Upper lobe of left lung (tissue), 6 donors: ENCODE measurements around the gene MEGF8. TPM values are rescaled to one million over a fixed set of nuclear protein-coding genes. Genes with fewer than 3 reads are reported as not detected.

ENCODE experiments used
- ATAC-seq, 2 donors: fragments of 200-7000 bp; cut with Tn5 transposase; one replicate each; pipeline ENCODE4 v1.9.1; 2022; ENCODE audit warnings: mild to moderate bottlenecking in 2 of 2, moderate library complexity in 2 of 2; ENCODE audit not compliant: low FRiP score in 2 of 2
- DNase-seq, 2 donors: peaks; one replicate each; pipeline ENCODE4 v3.0.0-alpha.2; 2019 to 2020
- H3K27ac ChIP-seq, 4 donors: fragments of 200-600 bp; sonication (generic); one replicate each; pipeline ENCODE4 v1.5.1; 2016 to 2019
- H3K27me3 ChIP-seq, 4 donors: fragments of 200-600 bp; sonication (generic); one replicate each; pipeline ENCODE4 v1.5.1; 2017 to 2019
- H3K36me3 ChIP-seq, 4 donors: fragments of 200-600 bp; sonication (generic); one replicate each; pipeline ENCODE4 v1.5.1; 2016 to 2019
- H3K4me1 ChIP-seq, 4 donors: fragments of 200-600 bp; sonication (generic); one replicate each; pipeline ENCODE4 v1.5.1; 2018 to 2019
- H3K4me3 ChIP-seq, 4 donors: fragments of 200-600 bp; sonication (generic); one replicate each; pipeline ENCODE4 v1.5.1; 2017 to 2019; ENCODE audit warnings: mild to moderate bottlenecking in 2 of 4, moderate library complexity in 1 of 4
- H3K9me3 ChIP-seq, 4 donors: fragments of 200-600 bp; sonication (generic); one replicate each; pipeline ENCODE4 v1.5.1; 2018 to 2019
- CTCF ChIP-seq, 6 experiments: fragments of 450-650 bp in 4 of 6; fragments of 200-600 bp in 2 of 6; sonication (generic) in 2 of 6; IDR thresholded peaks; one replicate each; pipeline ENCODE4 v1.5.1; 2016 to 2019; ENCODE audit warnings: antibody characterized with exemption in 6 of 6
- EP300 ChIP-seq, 4 donors: sonication (generic); formaldehyde crosslinking; IDR thresholded peaks; one replicate each; pipeline ENCODE4 v1.5.1; 2017; ENCODE audit warnings: antibody characterized with exemption in 4 of 4, control low read depth in 2 of 4
- POLR2A ChIP-seq, 4 donors: fragments of 450-650 bp; IDR thresholded peaks; one replicate each; pipeline ENCODE4 v1.5.1; 2016 to 2017; ENCODE audit warnings: antibody characterized with exemption in 4 of 4, mild to moderate bottlenecking in 2 of 4
- POLR2AphosphoS5 ChIP-seq, 2 donors: sonication (generic); formaldehyde crosslinking; IDR thresholded peaks; one replicate each; pipeline ENCODE4 v1.5.1; 2017; ENCODE audit warnings: antibody characterized with exemption in 2 of 2
- WGBS, 2 donors: methylation state at CpG; one replicate each; pipeline ENCODE4 v1.1.5; 2017 to 2018; 5-methylcytosine and 5-hydroxymethylcytosine counted together
- total RNA-seq, 6 donors: library from RNA; depleted of rRNA in 4 of 6; stranded (reverse); fragments of >200 nt in 4 of 6; gene quantifications; one replicate each; pipeline versions ENCODE4 v1.1.0 to v1.2.1, GENCODE V29; 2016 to 2021
- donor health status: DM: no; HTN: no; CAD: no; lungs with moderate emphysema.
- donor health status: DM: no; HTN: yes; CAD: no; lungs with severe emphysema.

Gene MEGF8
- total RNA-seq, 6 donors from 2014 or later, result 13.7 to 30.7 (median 17.8) TPM

GRCh38 chr19:42289556-42290041 is 35.8 kb upstream of the MEGF8 start:
- H3K27ac ChIP-seq, result no peak overlapping the region
- no peaks in the 10 kb centered on the region for H3K27me3 ChIP-seq
- TF ChIP-seq CTCF (IDR thresholded peaks at IDR 0.05) (no peak), POLR2A (IDR thresholded peaks at IDR 0.05) (no peak), POLR2AphosphoS5 (IDR thresholded peaks at IDR 0.05) (no peak), EP300 (IDR thresholded peaks at IDR 0.05) (no peak)
- 87 to 90% methylated on average over 7 to 8 of the region's 8 CpGs for WGBS, 2 donors
- no peak for ATAC-seq
- no peaks in the 10 kb centered on the region for H3K9me3 ChIP-seq
- no peak for DNase-seq
- H3K36me3 ChIP-seq, result peaks cover 27 to 79% (median 77%) of the 10 kb centered on the region in 4 donors
- H3K4me1 ChIP-seq, result peaks cover 15 to 23% (median 20%) of the 10 kb centered on the region in 4 donors
- H3K4me3 ChIP-seq, result no peak overlapping the region

- Histone ChIP-seq H3K36me3 (peaks cover 27 to 85% (median 82%) of the 10 kb centered on the region in 4 donors), H3K4me1 (peaks cover 12 to 18% (median 15%) of the 10 kb centered on the region in 4 donors), H3K27me3 (no peaks in the 10 kb centered on the region), H3K9me3 (no peaks in the 10 kb centered on the region), H3K27ac (no peak overlapping the region), H3K4me3 (no peak overlapping the region)
- WGBS, 2 donors, result 88 to 91% methylated on average over 12 to 13 of the region's 13 CpGs
- DNase-seq, result peak in 1 of 2 donors; percentile 57
- no peak for TF ChIP-seq EP300 (IDR thresholded peaks at IDR 0.05)
- TF ChIP-seq POLR2A (IDR thresholded peaks at IDR 0.05), result no peak
- TF ChIP-seq CTCF (IDR thresholded peaks at IDR 0.05), result no peak
- TF ChIP-seq POLR2AphosphoS5 (IDR thresholded peaks at IDR 0.05), result no peak
- ATAC-seq, result no peak
Measured at GRCh38 chr19:42290136-42290522, 35.3 kb upstream of the MEGF8 start.

- DNase-seq, result peak in 1 of 2 donors; percentile 83
- ATAC-seq, result peak in 1 of 2 donors; percentile 21
- 86 to 90% methylated on average over 18 to 24 of the region's 31 CpGs for WGBS, 2 donors
- Histone ChIP-seq H3K27me3 (no peaks in the 10 kb centered on the region), H3K4me3 (no peak overlapping the region), H3K27ac (no peak overlapping the region), H3K36me3 (peaks cover 27 to 91% (median 84%) of the 10 kb centered on the region in 4 donors), H3K4me1 (peaks cover 6 to 12% (median 9%) of the 10 kb centered on the region in 4 donors), H3K9me3 (no peaks in the 10 kb centered on the region)
- TF ChIP-seq CTCF (IDR thresholded peaks at IDR 0.05) (peak; percentile 38 to 62 (median 54)), POLR2AphosphoS5 (IDR thresholded peaks at IDR 0.05) (no peak), EP300 (IDR thresholded peaks at IDR 0.05) (no peak)
Measured at GRCh38 chr19:42290523-42291434, 34.7 kb upstream of the MEGF8 start.

GRCh38 chr19:42291435-42291810 is 34.0 kb upstream of the MEGF8 start:
- Histone ChIP-seq H3K36me3 (peaks cover 27 to 91% (median 84%) of the 10 kb centered on the region in 4 donors), H3K4me1 (peaks cover 0 to 5% (median 2%) of the 10 kb centered on the region in 4 donors), H3K27me3 (no peaks in the 10 kb centered on the region), H3K9me3 (no peaks in the 10 kb centered on the region), H3K4me3 (no peak overlapping the region), H3K27ac (no peak overlapping the region)
- WGBS, 2 donors, result 74 to 91% methylated on average over 4 to 6 of the region's 9 CpGs
- TF ChIP-seq CTCF (IDR thresholded peaks at IDR 0.05) (no peak), EP300 (IDR thresholded peaks at IDR 0.05) (no peak), POLR2AphosphoS5 (IDR thresholded peaks at IDR 0.05) (no peak), POLR2A (IDR thresholded peaks at IDR 0.05) (no peak)
- DNase-seq, result peak in 1 of 2 donors; percentile 82
- ATAC-seq, result no peak
